Neural cell (in vitro differentiated cells): Measurements from ENCODE around the gene CCDC9B.

Experiments
- MXI1 ChIP-seq: fragments of 450-650 bp; conservative IDR thresholded peaks from 2 replicates; pipeline ENCODE4 v1.6.1; 2014; ENCODE audit warnings: antibody characterized with exemption, mild to moderate bottlenecking; ENCODE audit not compliant: poor library complexity, severe bottlenecking
- POLR2AphosphoS5 ChIP-seq: IDR thresholded peaks from 2 replicates; pipeline ENCODE4 v1.6.1; 2012
- RAD21 ChIP-seq: fragments of 450-650 bp; conservative IDR thresholded peaks from 2 replicates; pipeline ENCODE4 v1.6.1; 2014; ENCODE audit warnings: antibody characterized with exemption, mild to moderate bottlenecking, moderate library complexity
- TF ChIP-seq, protein P1 (sequence below): fragments of 450-650 bp; IDR thresholded peaks from 2 replicates; pipeline ENCODE4 v1.5.1; 2014; ENCODE audit warnings: antibody characterized with exemption, mild to moderate bottlenecking, moderate library complexity; ENCODE audit not compliant: poor library complexity, severe bottlenecking

DNA sequence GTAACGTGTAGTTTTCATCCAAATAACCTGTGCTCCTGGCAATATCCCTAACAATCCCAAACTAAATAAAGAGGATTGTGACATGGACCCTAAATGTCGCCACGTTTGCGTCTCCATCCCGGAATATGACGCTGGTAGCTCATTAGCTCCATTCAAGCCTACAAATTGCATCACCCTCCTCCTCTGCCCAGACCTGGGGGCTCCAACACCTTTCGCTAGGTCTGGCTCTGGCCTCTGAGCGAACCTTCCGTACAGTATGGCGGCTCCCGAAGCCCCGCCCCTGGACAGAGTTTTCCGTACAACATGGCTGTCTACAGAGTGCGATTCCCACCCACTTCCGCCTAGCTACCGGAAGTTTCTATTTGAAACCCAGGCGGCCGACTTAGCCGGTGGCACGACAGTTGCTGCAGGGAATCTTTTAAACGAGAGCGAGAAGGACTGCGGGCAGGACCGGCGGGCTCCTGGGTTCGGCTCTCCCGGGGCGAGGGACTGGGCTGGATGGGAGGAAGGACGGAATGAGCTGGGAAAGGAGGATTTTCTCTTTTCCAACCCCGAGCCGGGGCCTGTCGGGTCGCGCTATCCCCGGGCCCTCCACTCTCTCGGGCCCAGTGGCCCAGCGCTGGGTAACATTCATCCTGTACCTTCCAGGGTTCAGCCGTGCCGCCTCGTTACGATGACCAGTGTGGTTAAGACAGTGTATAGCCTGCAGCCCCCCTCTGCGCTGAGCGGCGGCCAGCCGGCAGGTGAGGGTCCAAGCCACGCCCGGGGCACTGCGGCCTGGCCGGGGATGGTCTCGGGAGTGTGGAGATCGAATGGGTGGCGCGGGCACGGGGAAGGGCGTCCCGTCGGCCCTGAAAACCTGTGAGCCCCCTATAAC lies 42.1 kb upstream of the CCDC9B start, which contains the start of gene KNSTRN:
- TF ChIP-seq RAD21 (peak; percentile 39), MXI1 (peak; percentile 84), POLR2AphosphoS5 (peak; percentile 85)
- TF ChIP-seq, protein P1, sequence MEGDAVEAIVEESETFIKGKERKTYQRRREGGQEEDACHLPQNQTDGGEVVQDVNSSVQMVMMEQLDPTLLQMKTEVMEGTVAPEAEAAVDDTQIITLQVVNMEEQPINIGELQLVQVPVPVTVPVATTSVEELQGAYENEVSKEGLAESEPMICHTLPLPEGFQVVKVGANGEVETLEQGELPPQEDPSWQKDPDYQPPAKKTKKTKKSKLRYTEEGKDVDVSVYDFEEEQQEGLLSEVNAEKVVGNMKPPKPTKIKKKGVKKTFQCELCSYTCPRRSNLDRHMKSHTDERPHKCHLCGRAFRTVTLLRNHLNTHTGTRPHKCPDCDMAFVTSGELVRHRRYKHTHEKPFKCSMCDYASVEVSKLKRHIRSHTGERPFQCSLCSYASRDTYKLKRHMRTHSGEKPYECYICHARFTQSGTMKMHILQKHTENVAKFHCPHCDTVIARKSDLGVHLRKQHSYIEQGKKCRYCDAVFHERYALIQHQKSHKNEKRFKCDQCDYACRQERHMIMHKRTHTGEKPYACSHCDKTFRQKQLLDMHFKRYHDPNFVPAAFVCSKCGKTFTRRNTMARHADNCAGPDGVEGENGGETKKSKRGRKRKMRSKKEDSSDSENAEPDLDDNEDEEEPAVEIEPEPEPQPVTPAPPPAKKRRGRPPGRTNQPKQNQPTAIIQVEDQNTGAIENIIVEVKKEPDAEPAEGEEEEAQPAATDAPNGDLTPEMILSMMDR, result peak; percentile 16
